Measurements from ENCODE around the gene DOC2A.
A peak's percentile ranks its signal among the peaks of the same experiment; 100 is the strongest.
"Not testable (repeated sequence)": the region's sequence is repeated elsewhere in the genome, so short reads cannot be mapped to it uniquely, and the experiment has no call there.

The DOC2A gene

GRCh38 chr16:30026449-30026848, 15.6 kb upstream of the DOC2A start:
- no peak for DNase-seq

- DNase-seq = no peak
Measured at GRCh38 chr16:30025574-30025973, 14.7 kb upstream of the DOC2A start.

DNA sequence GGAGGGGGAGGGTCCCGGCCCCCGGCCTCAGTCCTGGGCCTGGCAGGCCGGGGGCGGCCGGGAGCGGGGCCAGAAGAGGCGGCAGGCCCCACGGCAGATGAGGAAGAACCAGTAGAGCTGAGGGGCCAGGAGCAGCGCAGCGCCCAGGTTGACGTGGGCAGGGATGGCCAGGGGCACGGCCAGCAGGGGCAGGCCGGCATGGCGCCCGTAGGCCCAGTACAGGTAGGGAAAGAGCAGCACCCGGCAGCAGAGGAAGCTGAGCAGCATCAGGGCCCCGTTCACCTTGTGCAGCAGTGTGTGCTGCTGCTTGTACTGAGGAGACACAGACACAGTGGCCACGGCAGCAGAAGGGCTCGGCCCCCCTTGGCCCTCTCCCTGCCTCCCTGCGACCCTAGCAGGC, 14.3 kb upstream of the DOC2A start:
- DNase-seq = no peak

- no peak for DNase-seq
Measured at GRCh38 chr16:30024451-30024850, 13.6 kb upstream of the DOC2A start.

- DNase-seq = no peak
Measured at GRCh38 chr16:30023586-30023985, 12.8 kb upstream of the DOC2A start.

DNA sequence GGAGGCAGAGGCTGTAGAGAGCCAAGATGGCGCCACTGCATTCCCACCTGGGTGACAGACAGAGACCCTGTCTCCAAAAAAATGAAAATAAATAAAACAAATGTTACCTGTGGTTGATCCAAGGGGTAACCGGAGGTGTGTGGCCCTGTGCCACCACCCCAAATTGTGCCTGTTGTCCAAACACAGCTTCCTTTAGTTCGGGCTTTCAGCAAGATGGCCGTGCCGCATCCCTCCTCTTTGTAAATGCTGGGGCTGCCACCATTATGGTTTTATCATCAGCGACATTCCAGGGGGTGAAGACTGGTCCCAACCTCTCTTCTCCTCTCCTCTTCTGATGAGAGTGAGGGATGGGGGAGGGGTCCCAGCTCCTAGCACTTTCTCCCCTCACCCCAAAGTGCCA, 12.1 kb upstream of the DOC2A start, which contains the start of gene C16orf92:
C16orf92 (plus strand) TSS at position 312 of the 400 bp plus-strand sequence. CDS start 143 bp downstream, outside the sequence.
- no peak for DNase-seq

- DNase-seq = no peak
Measured at GRCh38 chr16:30018731-30019158, 7.9 kb upstream of the DOC2A start.

DNA sequence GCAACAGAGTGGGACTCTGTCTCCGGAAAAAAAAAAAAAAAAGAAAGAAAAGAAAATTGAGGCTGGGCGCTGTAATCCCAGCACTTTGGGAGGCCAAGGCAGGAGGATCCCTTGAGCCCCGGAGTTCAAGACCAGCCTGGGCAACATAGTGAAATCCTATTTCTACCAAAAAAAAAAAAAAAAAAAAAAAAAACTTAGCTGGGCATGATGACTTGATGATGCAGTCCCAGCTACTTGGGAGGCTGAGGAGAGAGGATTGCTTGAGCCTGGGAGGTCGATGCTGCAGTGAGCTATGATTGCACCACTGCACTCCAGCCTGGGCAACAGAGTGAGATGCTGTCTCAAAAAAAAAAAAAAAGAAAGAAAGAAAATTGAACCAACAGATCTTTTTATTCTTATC, 7.1 kb upstream of the DOC2A start:
- DNase-seq = not testable (repeated sequence)

GRCh38 chr16:30017277-30017656, 6.4 kb upstream of the DOC2A start:
- no peak for DNase-seq

GRCh38 chr16:30016555-30017276, 5.9 kb upstream of the DOC2A start:
- DNase-seq = no peak

GRCh38 chr16:30015450-30015849, 4.6 kb upstream of the DOC2A start:
- not testable (repeated sequence) for DNase-seq

DNA sequence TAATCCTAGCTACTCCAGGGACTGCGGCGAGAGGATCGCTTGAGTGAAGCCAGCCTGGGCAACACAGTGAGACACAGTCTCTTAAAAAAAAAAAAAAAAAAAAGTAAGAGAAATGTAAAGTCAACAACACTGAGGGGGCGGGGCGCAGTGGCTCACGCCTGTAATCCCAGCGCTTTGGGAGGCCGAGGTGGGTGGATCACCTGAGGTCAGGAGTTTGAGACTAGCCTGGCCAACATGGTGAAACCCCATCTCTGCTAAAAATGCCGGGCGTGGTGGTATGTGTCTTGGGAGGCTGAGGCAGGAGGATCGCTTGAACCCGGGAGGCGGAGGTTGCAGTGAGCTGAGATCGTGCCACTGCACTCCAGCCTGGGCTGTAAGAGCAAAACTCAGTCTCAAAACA, 1.8 kb upstream of the DOC2A start:
- DNase-seq = not testable (repeated sequence)

DNA sequence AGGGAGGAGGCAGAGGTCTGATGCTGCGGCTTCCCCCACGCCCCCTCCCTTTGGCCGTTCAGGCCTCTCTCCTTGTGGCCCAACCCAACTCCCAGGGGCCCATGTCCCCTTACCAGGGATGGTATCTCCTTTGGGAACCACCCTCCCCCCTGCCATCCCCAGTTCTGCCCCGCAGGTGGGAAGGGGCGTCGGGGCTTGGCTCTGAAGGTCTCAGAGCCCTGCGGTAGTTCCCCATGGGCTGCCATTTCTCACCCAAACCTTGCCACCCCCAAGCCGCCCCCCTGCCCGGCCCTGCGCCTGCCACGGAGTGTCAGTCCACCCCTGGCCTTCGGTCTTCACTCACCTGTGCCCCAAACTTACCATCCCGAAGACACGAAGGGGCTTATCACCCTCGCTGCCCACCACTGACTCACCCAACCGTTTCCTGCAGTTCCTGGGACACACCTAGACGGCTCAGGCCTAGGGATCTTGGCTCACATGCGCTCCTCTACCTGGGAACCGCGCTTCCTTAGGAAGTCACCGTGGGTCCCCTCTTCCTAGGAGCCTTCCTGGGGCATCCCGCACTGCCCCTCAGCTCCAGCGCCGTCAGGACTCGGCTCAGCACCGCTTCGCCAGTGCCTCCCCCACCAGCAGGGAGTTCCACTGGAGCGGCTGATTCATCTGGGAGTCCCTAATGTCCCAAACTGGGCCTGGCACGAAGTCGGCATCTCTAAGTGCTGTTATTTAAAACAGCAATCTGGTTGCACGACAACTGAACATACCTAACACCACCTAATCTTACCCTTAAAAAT, 1.1 kb upstream of the DOC2A start:
- no peak for DNase-seq

GRCh38 chr16:30009990-30010843, 610 bp downstream of the DOC2A start:
- no peak for DNase-seq

DNA sequence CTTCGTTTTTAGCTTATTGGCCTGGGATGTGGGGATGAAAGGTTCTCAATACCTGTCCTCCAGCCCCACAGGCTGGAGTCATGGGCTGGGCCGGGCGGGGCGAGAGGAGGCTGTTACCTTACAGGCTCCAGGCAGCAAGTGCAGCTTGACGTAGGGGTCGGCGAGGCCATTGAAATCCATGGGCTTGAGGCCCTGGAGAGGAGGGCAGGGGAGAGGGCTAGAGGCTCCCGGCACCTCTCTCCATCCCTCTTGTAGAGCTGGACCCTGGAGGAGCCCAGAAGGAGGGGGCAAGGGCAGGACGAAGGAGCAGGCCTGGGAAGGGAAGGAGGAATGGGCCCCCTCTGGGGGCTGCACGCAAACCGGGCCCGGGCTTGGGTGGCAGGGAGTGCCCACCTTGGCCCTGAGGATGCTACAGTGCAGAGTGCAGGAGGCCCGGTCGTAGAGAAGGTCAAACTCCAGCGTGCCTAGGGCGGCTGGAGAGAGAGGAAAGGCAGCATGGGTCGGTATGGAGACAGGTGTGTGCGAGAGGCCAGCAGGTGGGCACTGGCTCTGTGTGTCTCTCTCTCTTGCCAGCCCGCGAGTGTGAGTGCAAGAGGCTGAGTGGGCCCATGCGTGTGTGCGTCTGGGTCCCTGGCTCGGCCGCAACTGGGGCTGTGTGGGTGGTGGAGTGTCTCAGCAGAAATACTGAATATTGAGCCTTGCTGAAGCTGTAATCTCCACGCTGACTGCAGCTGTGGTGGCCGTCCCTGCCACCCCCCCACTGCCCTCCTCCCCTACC, 1.6 kb downstream of the DOC2A start:
- no peak for DNase-seq

- no peak for DNase-seq
Measured at GRCh38 chr16:30007378-30007895, 3.4 kb downstream of the DOC2A start.

- no peak for DNase-seq
Measured at GRCh38 chr16:30006659-30007377, 4.0 kb downstream of the DOC2A start.

GRCh38 chr16:30006095-30006473, 4.7 kb downstream of the DOC2A start:
- DNase-seq = no peak

DNA sequence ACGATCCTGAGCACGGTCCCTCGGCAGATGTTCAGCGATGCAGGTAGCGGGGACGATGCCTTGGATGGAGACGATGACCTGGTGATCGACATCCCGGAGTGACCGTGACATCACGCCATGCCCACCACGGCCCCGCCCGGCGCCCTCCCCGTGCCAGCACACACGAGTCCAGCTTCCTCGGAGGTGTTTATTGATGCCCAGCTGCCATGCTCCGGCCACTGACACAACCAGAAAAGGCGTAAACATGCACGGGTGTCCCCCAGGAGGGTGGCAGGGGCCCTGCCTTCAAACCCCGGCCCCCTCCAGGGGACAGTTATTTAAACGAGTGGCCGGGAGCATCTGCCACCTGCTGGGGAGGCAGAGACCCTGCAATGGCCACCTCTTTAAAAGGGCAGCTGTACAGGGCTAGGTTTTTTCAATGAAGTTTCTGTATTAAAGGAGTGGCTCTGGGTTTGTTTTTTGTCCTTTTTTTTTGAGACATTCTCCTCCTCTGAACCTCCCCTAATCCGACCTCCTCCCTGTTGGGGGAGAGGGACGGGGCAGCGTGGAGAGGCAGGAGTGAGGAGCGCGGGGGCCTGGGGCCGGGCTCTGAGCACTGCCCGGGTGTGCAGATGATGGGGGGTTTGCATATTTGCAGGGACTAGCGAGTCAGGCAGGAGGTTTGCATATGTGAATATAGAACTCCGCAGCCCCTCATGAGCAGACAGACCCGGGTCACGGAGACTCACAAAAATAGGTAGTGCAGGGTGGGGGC, 5.3 kb downstream of the DOC2A start:
- peak; percentile 48 to 54 for DNase-seq

GRCh38 chr16:30004811-30005242, 6.0 kb downstream of the DOC2A start:
- no peak for DNase-seq

DNA sequence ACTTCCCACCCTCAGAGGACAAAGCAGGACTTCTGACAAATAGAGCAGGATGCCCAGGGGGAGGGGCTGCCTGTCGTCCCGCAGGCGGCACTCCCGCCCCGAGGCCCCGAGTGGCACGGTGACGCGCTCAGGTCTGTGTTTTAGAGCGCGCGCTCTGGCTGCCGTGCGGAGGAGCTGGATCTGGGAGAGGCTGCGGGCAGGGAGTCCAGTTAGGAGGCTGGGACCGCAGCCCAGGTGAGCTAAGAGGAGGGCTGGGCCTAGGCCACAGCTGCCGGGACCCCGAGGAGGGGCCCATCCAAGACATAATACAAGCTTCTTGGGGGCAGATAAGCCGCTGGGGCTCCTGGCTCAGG, 6.4 kb downstream of the DOC2A start:
- DNase-seq = no peak
